Natural killer cell (primary cell): ENCODE results near the gene HAUS3. TPM values are rescaled to one million over a fixed set of nuclear protein-coding genes. Genes with fewer than 3 reads are reported as not detected.

Source experiments
- ATAC-seq, 3 donors: fragments of 150-1000 bp in 2 of 3; fragments of 200-7000 bp in 1 of 3; cut with Tn5 transposase; 1 replicate in 1 of 3; 2 replicates in 2 of 3; pipeline ENCODE4 v1.10.0; 2021; ENCODE audit warnings: mild to moderate bottlenecking in 2 of 3, moderate library complexity in 2 of 3
- DNase-seq, 2 donors: peaks; one replicate each; pipeline versions ENCODE4 v3.0.0 to v3.0.0-alpha.2; 2013 to 2021; ENCODE audit warnings: mixed read lengths in 1 of 2
- H3K27ac ChIP-seq: one replicate; pipeline ENCODE4 v1.5.1; 2013; ENCODE audit warnings: mild to moderate bottlenecking, low read length
- H3K27me3 ChIP-seq: one replicate; pipeline ENCODE4 v1.6.1; 2013; ENCODE audit warnings: low read length; ENCODE audit not compliant: control insufficient read depth, insufficient read depth
- H3K36me3 ChIP-seq: one replicate; pipeline ENCODE4 v1.6.1; 2013; ENCODE audit warnings: low read length; ENCODE audit not compliant: control insufficient read depth, insufficient read depth
- H3K4me1 ChIP-seq: one replicate; pipeline ENCODE4 v1.6.1; 2013; ENCODE audit warnings: low read length; ENCODE audit not compliant: control insufficient read depth, insufficient read depth
- H3K4me3 ChIP-seq: one replicate; pipeline ENCODE4 v1.5.1; 2013; ENCODE audit warnings: low read length
- H3K9me3 ChIP-seq: one replicate; pipeline ENCODE4 v1.6.1; 2013; ENCODE audit warnings: low read length; ENCODE audit not compliant: control insufficient read depth, insufficient read depth
- H3K27ac Mint-ChIP-seq, 2 donors: one replicate each; pipeline ENCODE4 v1.8.0; 2022; ENCODE audit warnings: mild to moderate bottlenecking in 2 of 2, mixed read lengths in 2 of 2, moderate library complexity in 1 of 2
- H3K27me3 Mint-ChIP-seq, 2 donors: one replicate each; pipeline ENCODE4 v1.8.0; 2022; ENCODE audit warnings: low read depth in 2 of 2, mixed read lengths in 2 of 2
- H3K36me3 Mint-ChIP-seq: one replicate; pipeline ENCODE4 v1.8.0; 2022; ENCODE audit warnings: mixed read lengths
- H3K4me1 Mint-ChIP-seq, 2 donors: one replicate each; pipeline ENCODE4 v1.8.0; 2022; ENCODE audit warnings: mixed read lengths in 2 of 2
- H3K4me3 Mint-ChIP-seq: one replicate; pipeline ENCODE4 v1.8.0; 2022; ENCODE audit warnings: mild to moderate bottlenecking, moderate library complexity, mixed read lengths
- H3K9me3 Mint-ChIP-seq, 2 donors: one replicate each; pipeline ENCODE4 v1.8.0; 2022; ENCODE audit warnings: mixed read lengths in 2 of 2
- CTCF ChIP-seq: fragments of 200-600 bp; IDR thresholded peaks from one replicate; pipeline ENCODE4 v1.8.0; 2022; ENCODE audit warnings: antibody characterized with exemption
- WGBS: methylation state at CpG from one replicate; pipeline ENCODE4 v1.1.7; 2013; ENCODE audit warnings: missing lambda C conversion rate; ENCODE audit not compliant: insufficient coverage; 5-methylcytosine and 5-hydroxymethylcytosine counted together
- intact Hi-C: fragments of 100-400 bp; cut with micrococcal nuclease; formaldehyde crosslinking; loops from one replicate; pipeline ENCODE4 v1.14.2; 2022
- total RNA-seq, 4 donors: library from RNA; stranded (reverse); fragments of 120-200 nt in 1 of 4; gene quantifications; one replicate each; pipeline versions ENCODE4 v1.2.3 to v1.2.4, GENCODE V29; 2013 to 2022

HAUS3 gene
- total RNA-seq, 3 donors from 2014 or later (not counting 1 experiment from before 2014, with no cell fraction given): 38.0 to 50.3 (median 49.4) TPM

- Histone ChIP-seq H3K4me3 (no peak overlapping the region), H3K36me3 (no peaks in the 10 kb centered on the region), H3K27me3 (no peaks in the 10 kb centered on the region), H3K9me3 (no peaks in the 10 kb centered on the region), H3K27ac (peak overlapping the region; percentile 72), H3K4me1 (peaks cover 40% of the 10 kb centered on the region)
- Mint-ChIP-seq H3K4me1 (peaks cover 11 to 24% of the 10 kb centered on the region in 2 donors), H3K36me3 (no peaks in the 10 kb centered on the region), H3K9me3 (no peaks in the 10 kb centered on the region), H3K27me3 (no peaks in the 10 kb centered on the region), H3K4me3 (peak overlapping the region; percentile 78), H3K27ac (peak overlapping the region; percentile 95)
- TF ChIP-seq CTCF: no peak
- DNase-seq: peak in 1 of 2 donors; percentile 16
- ATAC-seq: no peak
- intact Hi-C loops: loop anchor here (2.0 kb wide), 1 partner anchor 65 kb away; no protein-coding TSS in a partner anchor
- 92% methylated on average over 11 of the region's 11 CpGs for whole genome bisulfite sequencing
Observed at GRCh38 chr4:2289955-2290333, 48.0 kb upstream of the HAUS3 start.

- Histone ChIP-seq H3K4me3 (no peak overlapping the region), H3K27me3 (no peaks in the 10 kb centered on the region), H3K36me3 (no peaks in the 10 kb centered on the region), H3K27ac (no peak overlapping the region), H3K4me1 (peaks cover 40% of the 10 kb centered on the region), H3K9me3 (no peaks in the 10 kb centered on the region)
- intact Hi-C loops: no loop called here
- no peak for ATAC-seq
- no peak for TF ChIP-seq CTCF
- Mint-ChIP-seq H3K36me3 (no peaks in the 10 kb centered on the region), H3K4me1 (peaks cover 11 to 25% of the 10 kb centered on the region in 2 donors), H3K4me3 (no peak overlapping the region), H3K9me3 (no peaks in the 10 kb centered on the region), H3K27ac (peak overlapping the region; percentile 95), H3K27me3 (no peaks in the 10 kb centered on the region)
- peak in 1 of 2 donors; percentile 14 for DNase-seq
- 94% methylated on average over 14 of the region's 14 CpGs for WGBS
Observed at GRCh38 chr4:2289311-2289954, 47.5 kb upstream of the HAUS3 start.

DNA sequence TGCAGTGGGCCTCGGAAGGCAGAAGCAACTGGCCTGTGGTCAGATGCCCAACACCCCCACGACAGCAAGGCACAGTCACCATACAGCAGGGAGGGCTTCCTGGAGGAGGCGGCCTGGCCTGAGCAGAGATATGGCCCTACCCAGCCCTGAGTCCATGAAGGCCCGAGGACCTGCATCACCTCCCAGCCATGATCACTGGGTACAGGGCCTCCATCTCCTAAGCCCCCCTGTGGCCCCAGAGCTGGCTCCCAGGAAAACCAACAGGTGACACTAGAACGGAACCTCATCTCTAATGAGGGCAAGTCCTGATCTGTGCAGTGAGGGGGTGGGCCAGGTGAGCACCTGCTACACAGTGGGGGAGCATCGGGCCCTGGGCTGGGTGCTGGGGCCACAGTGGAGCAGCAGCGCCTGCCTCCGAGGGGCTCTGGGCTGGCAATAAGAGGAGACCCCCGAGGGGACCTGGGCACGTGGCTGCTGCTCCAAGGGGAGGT is 46.2 kb upstream of the HAUS3 start:
- H3K27me3 Mint-ChIP-seq: no peaks in the 10 kb centered on the region
- Histone ChIP-seq H3K4me1 (peaks cover 40% of the 10 kb centered on the region), H3K9me3 (no peaks in the 10 kb centered on the region), H3K36me3 (no peaks in the 10 kb centered on the region), H3K27ac (no peak overlapping the region), H3K4me3 (no peak overlapping the region), H3K27me3 (no peaks in the 10 kb centered on the region)
- WGBS: 92% methylated on average over 10 of the region's 10 CpGs
- no peaks in the 10 kb centered on the region for H3K9me3 Mint-ChIP-seq
- intact Hi-C loops: no loop called here
- ATAC-seq: no peak
- H3K27ac Mint-ChIP-seq: peak overlapping the region in 1 of 2 donors; percentile 58
- no peak for TF ChIP-seq CTCF
- H3K36me3 Mint-ChIP-seq: no peaks in the 10 kb centered on the region
- no peak for DNase-seq
- H3K4me3 Mint-ChIP-seq: no peak overlapping the region
- H3K4me1 Mint-ChIP-seq: peaks cover 11 to 30% of the 10 kb centered on the region in 2 donors

DNA sequence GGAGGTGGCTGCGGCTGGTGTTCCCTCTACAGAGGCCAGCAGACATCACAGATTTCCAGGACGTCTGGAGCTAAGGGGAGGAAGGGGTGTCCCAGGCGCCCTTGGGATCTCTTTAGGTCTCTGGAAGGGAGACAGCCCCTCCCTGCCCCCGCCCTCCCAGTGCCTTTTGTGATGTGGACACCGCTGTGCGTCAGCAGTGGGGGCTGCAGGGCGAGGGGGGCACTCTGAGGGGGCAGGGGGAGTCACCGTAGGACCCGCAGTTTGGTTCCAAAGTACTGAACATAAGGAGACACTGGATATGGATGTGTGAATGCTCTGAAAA is 45.6 kb upstream of the HAUS3 start:
- H3K4me1 ChIP-seq: peaks cover 45% of the 10 kb centered on the region
- intact Hi-C loops: no loop called here

More for the DNA sequence above, 45.6 kb upstream of the HAUS3 start:
- no peak overlapping the region for H3K27ac ChIP-seq
- H3K36me3 ChIP-seq: no peaks in the 10 kb centered on the region
- Mint-ChIP-seq H3K36me3 (no peaks in the 10 kb centered on the region), H3K27me3 (no peaks in the 10 kb centered on the region), H3K9me3 (no peaks in the 10 kb centered on the region), H3K4me3 (no peak overlapping the region), H3K4me1 (peaks cover 16 to 36% of the 10 kb centered on the region in 2 donors), H3K27ac (peak overlapping the region in 1 of 2 donors; percentile 58)
- no peak overlapping the region for H3K4me3 ChIP-seq
- H3K27me3 ChIP-seq: no peaks in the 10 kb centered on the region
- DNase-seq (no peak), ATAC-seq (no peak)
- no peaks in the 10 kb centered on the region for H3K9me3 ChIP-seq
- 98% methylated on average over 9 of the region's 9 CpGs for WGBS
- TF ChIP-seq CTCF: no peak
